ENCODE measurements around the gene TEX53.

GRCh38 chr9:114629563-114630090 lies 28.0 kb downstream of the TEX53 start:
- TF ChIP-seq EZH2 (IDR thresholded peaks at IDR 0.05; ENCODE audit: borderline replicate concordance, low read depth, low read length, severe bottlenecking) (no peak), CTCF (IDR thresholded peaks at IDR 0.05; ENCODE audit: borderline replicate concordance, extremely low read depth, low read length, poor library complexity, severe bottlenecking) (no peak)
